ENCODE measurements around the gene LRRC37A. TPM values are rescaled to one million over a fixed set of nuclear protein-coding genes. Genes with fewer than 3 reads are reported as not detected.
"Not testable (repeated sequence)": the region's sequence is repeated elsewhere in the genome, so short reads cannot be mapped to it uniquely, and the experiment has no call there.

The LRRC37A gene
- total RNA-seq, 2 donors from 2014 or later, result 1.5 to 2.4 TPM

- DNase-seq; ATAC-seq; intact Hi-C loops (cut with DNase I): not testable (repeated sequence)
These were observed 10.5 kb upstream of the LRRC37A start for GRCh38 chr17:46284467-46284866.

- DNase-seq; intact Hi-C loops (cut with DNase I); ATAC-seq: not testable (repeated sequence)
These were observed 9.4 kb upstream of the LRRC37A start for GRCh38 chr17:46285500-46285899.

- peak in 1 of 2 donors; percentile 75 for ATAC-seq
- DNase-seq; intact Hi-C loops (cut with DNase I): not testable (repeated sequence)
These were observed 8.1 kb upstream of the LRRC37A start for GRCh38 chr17:46286764-46287221.

DNA sequence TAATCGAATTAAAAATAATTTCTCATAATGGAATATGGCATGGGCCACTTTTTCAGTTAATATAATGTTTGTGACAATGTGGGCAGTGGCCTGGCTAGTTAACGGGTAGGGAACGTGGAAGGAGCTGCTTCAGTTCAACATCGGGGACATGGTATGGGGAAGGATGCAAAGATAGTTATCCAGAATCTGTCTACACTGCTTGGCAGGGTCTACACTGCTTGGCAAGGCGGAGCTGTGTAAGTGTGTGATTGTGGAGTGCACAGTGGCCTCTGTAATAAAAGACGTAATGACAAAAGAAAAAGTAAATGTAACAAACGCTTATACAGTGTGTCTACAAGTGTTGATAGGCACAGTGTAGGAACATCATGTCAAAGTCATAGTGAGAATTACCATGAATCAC lies 7.3 kb upstream of the LRRC37A start:
- DNase-seq; ATAC-seq; intact Hi-C loops (cut with DNase I): not testable (repeated sequence)

DNA sequence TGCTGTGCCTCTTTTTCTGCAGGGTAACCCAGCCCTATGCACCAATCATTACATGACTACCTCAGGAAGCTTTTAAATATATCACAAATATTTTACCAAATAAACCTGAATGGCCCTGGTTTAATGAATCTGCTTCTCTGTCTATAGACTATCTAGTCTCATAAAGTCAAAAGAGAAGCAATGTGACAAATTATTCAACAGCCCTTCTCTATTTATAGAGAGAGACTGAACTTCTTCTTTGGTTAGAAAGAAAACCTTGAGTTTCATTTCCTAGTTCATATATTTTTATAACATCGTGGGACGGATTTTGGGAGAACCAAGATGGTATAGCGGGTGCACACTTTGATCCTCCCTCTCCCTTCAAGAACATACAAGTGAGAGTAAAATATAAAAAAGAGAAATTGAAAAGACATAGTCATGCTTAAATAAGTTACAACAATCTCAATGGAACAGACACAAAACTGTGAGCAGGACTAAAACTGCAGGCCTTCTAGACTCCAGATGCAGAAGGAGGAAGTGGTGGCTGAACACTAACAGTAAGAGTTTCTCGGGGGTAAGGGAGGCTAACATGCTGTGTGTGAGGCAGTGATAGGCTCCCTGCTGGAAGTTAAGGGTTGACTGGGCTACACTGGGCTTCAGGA lies 3.9 kb upstream of the LRRC37A start:
- DNase-seq; intact Hi-C loops (cut with DNase I): not testable (repeated sequence)
- peak in 1 of 2 donors; percentile 62 for ATAC-seq

DNA sequence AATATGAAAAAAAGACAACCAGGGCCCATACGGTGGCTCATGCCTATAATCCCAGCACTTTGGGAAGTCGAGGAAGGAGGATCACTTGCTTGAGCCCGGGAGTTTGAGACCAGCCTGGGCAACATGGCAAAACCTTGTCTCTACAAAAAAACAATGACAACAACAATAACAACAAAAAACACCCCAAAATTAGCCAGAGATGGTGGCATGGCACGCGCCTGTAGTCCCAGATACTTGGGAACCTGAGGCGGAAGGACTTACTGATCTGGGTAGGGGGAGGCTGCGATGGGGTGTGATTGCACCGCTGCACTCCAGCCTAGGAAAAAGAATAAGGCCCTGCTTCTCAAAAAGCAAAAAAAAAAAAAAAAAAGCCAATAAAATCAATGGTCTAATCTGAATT lies 3.3 kb upstream of the LRRC37A start:
- ATAC-seq; DNase-seq; intact Hi-C loops (cut with DNase I): not testable (repeated sequence)

DNA sequence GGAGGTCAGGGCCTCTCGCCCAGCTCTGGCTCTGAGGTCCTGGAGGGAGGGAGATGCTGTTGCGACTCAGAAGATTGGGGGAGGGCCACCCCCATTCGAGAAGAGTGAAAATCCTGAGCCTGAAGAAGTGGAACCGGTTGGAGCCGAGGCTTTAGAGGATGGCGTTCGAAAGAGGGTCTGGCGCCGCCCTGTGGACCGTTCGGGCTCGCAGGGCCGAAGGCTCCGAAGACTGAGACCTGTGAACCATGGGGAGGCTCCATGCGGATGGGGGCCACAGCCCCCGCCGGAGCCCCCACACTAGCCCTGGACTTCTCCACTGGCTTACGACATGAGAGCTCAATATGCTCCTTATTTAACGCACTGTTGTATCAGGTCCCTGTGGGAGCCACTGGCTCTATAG lies 46.3 kb downstream of the LRRC37A start:
- intact Hi-C loops (cut with DNase I); DNase-seq; ATAC-seq: not testable (repeated sequence)

DNA sequence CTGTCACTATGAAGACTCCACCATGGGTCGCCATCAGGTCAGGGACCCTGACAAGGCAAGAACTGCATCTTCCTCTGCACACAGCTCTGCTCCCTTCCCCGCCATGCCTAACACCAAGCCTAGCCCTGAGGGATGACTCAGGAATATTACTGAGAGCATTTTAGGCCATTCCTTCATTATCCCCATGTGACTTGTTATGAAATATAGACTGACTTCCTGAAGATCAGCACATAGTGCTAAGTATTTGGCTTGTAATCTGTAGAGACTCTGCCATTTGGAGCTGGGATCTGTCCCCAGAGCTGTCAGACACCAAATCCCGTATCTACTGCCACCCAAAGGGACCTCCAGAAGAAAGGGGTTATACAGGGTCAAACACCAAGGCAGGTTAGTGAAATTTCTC lies 47.2 kb downstream of the LRRC37A start:
- peak; percentile 77 to 78 for ATAC-seq
- DNase-seq; intact Hi-C loops (cut with DNase I): not testable (repeated sequence)

- ATAC-seq, result peak; percentile 19 to 72
- DNase-seq; intact Hi-C loops (cut with DNase I): not testable (repeated sequence)
These were observed 53.4 kb downstream of the LRRC37A start for GRCh38 chr17:46348345-46348744.

- ATAC-seq; DNase-seq; intact Hi-C loops (cut with DNase I): not testable (repeated sequence)
These were observed 54.1 kb downstream of the LRRC37A start for GRCh38 chr17:46349060-46349459.

- DNase-seq; intact Hi-C loops (cut with DNase I): not testable (repeated sequence)
- peak in 1 of 2 donors; percentile 74 for ATAC-seq
These were observed 58.9 kb downstream of the LRRC37A start for GRCh38 chr17:46353856-46354255.

- intact Hi-C loops (cut with DNase I), result not testable (repeated sequence)
- peak; percentile 40 to 63 for ATAC-seq
These were observed 66.3 kb downstream of the LRRC37A start for GRCh38 chr17:46361145-46361735.

DNA sequence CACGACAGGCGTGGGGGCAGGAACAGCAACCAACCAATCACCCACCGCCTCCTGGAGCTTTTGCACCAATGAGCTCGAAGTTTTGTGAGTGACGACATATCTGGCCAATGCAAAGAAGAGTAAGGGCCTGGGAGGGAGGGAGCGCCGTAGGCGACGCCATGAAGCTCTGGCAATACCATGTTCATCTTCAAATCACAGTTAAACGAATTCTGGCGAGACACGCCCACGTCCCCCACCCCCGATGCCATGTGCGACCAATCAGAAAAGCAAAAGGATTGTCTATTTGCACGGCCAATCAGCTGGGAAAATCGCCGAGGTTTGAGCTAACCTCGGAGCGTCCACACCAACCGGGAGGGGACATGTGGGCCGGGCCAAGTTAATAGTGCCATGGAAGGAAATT lies 66.8 kb downstream of the LRRC37A start, which contains the start of gene ARL17B:
Gene ARL17B, minus strand, starts transcription at position 12 of the 400 bp plus-strand sequence. CDS start 3,369 bp downstream, outside the sequence.
- peak; percentile 99 for ATAC-seq
- intact Hi-C loops (cut with DNase I), result not testable (repeated sequence)

More at GRCh38 chr17:46361145-46361735, 66.3 kb downstream of the LRRC37A start:
- not testable (repeated sequence) for DNase-seq

DNA sequence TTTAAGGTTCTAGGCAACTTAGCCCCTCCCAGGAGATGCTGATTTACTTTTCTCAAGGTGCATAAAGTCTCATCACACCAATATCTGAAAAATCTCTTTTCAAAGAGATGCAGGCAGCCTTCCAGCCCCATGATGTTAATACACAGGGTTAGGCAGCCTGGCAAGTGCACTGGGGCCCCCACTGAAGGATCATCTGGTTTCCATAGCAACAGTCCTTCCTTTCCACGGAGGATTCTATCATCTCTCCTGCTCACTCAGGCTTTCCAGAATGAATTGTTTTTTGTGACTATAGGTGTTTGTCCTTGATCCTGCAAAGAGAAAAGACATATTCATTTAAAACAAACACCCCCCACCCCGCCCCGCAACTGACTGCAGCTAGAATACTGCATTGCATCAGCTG lies 72.6 kb downstream of the LRRC37A start:
- DNase-seq; ATAC-seq; intact Hi-C loops (cut with DNase I): not testable (repeated sequence)

More for the DNA sequence above, 66.8 kb downstream of the LRRC37A start, which contains the start of gene ARL17B:
- DNase-seq, result peak; percentile 85

- intact Hi-C loops (cut with DNase I); DNase-seq: not testable (repeated sequence)
- ATAC-seq, result peak; percentile 98 to 99
These were observed 77.6 kb downstream of the LRRC37A start for GRCh38 chr17:46372236-46373229.

DNA sequence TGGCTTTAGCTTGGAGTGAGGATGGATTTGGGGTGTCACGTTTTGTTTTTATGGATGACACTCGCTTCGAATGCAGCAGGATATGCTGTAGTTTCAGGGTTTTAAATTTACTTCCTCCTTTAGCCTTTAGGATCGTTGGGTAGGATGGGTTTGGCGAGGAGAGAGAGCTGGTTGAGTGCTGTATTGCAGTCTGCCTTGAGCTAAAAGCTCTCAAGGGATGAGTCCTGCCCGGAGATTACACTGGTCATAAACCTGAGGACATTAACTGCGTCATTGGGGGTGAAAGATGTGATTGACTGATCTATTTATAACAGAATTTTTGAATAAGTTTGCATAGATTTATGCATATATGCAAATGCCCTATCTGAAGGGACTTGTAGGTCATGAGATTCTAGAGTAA lies 78.5 kb downstream of the LRRC37A start:
- DNase-seq; intact Hi-C loops (cut with DNase I): not testable (repeated sequence)
- ATAC-seq, result peak; percentile 58 to 80

- intact Hi-C loops (cut with DNase I); ATAC-seq; DNase-seq: not testable (repeated sequence)
These were observed 88.2 kb downstream of the LRRC37A start for GRCh38 chr17:46383118-46383517.

DNA sequence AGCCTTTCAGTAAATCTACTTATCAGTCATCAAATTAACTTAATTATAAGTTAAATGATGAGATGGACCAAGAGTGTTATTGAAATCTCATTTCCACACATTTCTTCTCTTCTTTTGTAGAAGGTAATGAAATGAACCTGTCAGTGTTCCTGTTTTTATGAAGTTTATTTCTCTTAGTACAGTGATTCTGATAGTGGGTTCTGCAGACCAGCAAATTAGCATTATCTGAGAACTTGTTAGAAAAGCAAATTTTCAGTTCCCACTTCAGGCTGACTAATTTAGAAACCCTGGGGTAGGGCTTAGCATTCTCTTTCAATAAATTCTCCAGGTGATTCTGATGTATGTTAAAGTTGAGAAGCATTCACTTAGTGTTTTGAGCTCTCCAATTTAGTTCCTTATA lies 90.6 kb downstream of the LRRC37A start:
- intact Hi-C loops (cut with DNase I); ATAC-seq; DNase-seq: not testable (repeated sequence)

Measured in left cardiac atrium (tissue), 4 donors.